NCI-H226 (cell line): ENCODE results near the gene KRTAP3-3.

Source experiments
- DNase-seq: peaks from one replicate; pipeline ENCODE4 v3.0.0-alpha.2; 2015

KRTAP3-3 gene

DNA sequence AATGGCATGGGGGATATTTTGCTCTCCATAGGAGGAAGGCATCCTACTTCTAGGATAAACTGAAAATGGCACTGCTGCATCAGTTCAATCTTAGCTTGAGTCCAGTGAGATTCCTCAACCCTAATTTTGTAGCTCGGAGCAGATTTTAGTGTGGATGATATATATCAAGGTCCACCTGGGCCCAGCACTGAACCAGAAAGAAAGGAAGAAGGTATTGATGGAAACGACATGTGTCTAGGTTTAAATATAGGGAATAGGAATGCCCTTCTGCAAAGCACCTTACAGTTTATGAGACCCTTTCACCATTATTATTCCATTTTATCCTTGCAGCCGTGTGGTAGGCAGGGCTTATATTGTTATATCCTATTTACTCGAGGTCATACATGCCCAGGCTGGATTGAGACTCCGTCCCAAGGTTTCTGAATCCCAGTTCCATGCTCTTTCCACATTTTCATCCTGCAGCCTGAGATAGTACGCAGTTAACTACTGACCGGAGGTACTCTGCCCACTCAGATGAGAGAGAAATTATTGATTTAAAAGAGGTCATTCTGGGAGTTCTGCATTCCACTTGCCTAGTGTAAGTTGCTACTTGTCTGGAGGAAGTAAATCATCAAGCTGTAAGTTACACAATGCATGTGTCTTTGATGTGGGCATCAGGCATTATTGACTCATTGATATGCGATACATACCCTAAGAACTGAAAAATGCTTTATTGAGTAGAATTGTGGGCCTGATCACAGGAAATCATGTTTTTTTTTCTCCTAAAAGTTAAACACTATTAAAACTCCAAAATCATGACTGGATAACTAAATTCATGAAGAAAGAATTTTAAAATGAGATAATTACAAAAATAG is 37.3 kb downstream of the KRTAP3-3 start:
- peak; percentile 57 for DNase-seq

DNA sequence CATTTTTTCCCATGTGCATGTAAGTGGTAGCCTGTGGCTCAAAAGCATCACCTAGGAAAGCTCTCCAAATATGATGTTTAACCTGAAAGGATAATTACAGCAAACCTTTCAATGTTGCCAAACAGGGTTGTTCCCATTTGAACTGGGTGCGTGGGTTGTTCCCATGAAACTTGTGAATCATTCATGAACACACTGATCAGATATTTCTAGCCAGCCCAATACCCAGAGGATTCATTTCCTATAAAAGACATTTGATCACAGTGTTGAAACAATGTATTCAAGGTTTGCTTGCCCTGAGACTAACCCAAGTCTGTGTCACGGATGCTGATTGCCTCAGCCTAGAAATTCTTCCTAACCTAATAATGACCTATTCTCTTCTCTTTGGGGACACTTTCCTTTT is 40.1 kb downstream of the KRTAP3-3 start:
- no peak for DNase-seq

DNA sequence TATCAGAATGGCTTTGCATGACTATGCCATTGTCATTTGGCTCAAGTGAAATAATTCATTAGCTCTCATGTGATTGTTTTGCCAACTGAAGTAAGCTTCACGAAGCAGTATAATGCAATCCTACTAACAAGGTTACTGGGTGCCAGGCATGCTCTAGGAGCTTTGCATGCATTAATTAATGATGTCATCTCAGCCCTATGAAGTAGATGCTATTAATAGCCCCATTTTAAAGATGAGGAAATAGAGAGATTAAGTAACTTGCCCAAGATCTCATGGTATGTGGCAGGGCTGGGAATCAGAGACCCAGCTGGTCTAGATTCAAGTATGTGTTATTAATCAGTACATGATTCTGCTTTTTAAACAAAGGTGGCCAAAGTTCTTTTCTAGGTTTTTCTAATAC is 41.3 kb downstream of the KRTAP3-3 start:
- DNase-seq = peak; percentile 50

DNA sequence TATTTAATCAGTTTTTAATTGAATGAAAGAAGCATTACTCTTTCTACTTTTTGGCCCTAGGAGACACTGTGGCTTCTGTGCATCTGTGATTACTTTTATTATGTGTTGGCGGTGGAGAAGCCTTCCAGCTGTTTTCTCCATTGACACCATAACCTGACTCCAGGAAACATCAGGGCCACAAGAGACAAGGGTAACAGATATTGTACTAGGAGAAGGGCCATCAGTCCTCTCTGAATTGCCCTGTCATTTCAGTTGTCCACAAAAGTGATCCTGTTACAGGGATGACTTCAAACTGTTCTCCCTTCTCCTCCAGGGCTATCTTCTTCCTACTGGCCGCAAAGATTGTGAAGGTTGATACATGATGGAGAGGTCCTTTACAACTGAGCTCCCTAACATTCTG is 41.8 kb downstream of the KRTAP3-3 start:
- DNase-seq = no peak

DNA sequence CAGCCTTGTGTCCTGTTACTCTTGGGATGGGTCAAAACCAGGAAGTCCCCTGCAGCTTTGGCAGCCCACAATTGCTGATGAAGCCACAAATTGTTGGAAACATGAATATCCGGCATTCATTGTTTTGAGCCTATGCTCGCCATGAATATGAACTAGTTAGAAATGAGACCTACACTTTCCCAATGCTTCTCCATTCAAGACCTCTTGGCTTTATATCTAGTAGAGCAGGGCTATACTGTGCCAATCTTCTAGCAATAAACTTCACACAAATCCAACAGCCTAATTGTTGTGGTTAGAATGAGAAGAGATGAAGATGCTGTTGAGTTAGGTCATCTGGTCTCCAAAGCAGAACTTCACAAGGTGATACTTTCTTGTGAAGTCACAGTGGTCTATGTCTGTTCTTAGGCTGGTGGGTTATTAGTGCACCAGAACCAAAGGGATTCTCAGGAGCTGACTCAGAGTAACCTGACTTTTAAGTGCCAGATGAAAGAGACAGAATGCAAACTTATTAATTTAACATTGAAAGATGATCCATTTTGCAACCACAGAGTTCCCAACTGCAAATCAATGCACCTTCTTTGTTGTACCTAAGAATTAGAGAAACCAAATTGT is 42.8 kb downstream of the KRTAP3-3 start:
- no peak for DNase-seq

DNA sequence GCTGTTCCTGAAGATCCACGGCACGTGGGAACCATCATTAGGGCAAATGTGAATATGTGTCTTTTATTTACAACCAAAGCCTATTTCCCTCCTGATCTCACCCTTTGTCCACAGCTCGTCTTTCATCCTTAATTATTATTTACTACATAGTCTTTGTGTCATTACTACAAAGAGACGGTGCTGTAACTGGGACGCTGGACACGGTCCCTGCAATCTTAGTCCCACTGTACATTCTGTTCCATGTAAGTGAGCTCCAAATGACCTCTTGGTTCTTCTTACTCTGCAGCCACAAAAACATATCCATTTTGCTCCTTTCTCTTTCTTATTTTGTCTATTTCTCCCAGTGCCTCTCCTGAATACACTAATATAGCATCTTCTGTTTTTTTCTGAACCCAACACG is 43.8 kb downstream of the KRTAP3-3 start:
- DNase-seq = no peak

DNA sequence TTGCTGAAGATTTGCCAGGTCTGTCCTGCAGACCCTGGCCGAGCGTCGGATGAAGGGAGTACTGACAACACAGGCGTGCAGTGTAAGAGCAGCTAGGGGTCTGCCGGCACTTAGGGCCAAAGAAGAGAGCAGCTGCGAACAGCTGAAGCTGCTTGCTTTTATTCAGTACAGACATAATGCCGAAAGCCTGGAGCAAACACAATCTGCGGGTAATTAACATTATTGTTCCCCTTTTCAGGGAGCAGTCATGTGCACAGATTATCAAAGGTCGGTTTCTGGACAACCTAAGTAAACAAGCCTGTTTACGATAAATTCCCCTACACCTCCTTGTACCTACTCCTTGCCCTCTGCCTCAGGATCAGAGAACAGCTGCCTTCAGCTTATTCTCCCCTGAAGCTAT is 44.5 kb downstream of the KRTAP3-3 start:
- no peak for DNase-seq

DNA sequence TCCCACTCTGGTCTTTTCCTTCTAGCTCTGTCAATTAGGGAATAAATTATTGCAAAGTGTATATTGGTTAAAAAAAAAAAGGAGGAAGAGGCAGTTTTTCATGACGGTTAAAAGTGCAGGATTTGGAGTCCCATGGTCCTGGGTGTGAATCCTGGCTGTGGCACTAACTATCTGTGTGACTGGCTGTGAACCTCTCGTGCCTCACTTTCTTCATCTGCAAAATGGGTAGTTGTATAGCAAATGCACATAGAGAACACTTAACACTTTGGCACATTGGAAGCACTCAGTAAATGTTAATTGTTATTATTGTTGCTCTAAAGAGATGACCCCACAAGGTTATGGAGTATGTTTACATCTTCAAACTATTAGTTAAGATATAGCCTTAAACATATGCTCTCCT is 46.0 kb downstream of the KRTAP3-3 start:
- no peak for DNase-seq

DNA sequence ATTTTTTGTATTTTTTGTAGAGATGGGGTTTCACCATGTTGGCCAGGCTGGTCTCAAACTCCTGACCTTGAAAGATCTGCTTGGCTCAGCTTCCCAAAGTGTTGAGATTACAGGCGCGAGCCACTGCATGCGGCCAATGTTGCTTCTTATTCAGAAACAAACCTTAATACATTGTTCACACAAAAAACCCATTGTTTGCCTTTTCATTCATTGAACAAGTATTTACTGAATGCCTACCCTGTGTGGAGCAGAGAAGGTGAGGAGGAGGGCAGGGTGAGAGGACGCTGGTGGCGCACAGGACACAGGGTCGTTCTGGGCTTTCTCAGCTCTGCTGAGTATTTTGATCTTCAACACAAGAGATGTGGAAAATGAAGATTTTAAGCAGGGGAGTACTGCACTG is 48.5 kb downstream of the KRTAP3-3 start:
- no peak for DNase-seq

DNA sequence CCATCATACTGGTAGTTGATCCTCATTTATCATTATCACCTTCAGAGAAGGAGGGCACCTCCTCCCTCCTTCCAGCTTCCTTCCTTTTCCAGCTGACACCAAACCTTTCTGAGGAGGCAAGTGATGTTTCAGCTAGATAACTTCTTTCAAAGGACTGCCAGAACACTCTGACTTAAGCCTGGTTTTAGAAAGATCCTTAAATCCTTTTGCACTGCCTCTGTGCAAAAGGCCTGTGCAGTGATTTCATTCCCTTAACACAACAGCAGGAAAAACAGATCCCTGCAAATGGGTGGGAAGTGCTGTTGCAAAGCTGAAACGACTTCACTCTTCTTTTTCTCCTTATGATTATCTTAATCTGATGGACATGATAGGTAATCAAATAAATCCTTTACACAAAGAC is 49.4 kb downstream of the KRTAP3-3 start:
- DNase-seq = no peak
